ENCODE results near the gene GPC5.
"Not testable (repeated sequence)": the region's sequence is repeated elsewhere in the genome, so short reads cannot be mapped to it uniquely, and the experiment has no call there.

GPC5 gene

GRCh38 chr13:92270990-92271389 lies 872.6 kb downstream of the GPC5 start:
- no peak overlapping the region for H3K4me3 ChIP-seq (ENCODE audit: low read depth, low read length)
- no peaks in the 10 kb centered on the region for H3K79me2 ChIP-seq (ENCODE audit: control insufficient read depth, insufficient read depth, low read length, unreplicated experiment)
- H3K27ac ChIP-seq (ENCODE audit: low read depth, low read length): no peak overlapping the region
- H2AFZ ChIP-seq (ENCODE audit: low read length, unreplicated experiment): no peak overlapping the region
- no peaks in the 10 kb centered on the region for H3K4me1 ChIP-seq (ENCODE audit: control insufficient read depth, insufficient read depth, low read length, unreplicated experiment)
- H3K36me3 ChIP-seq (ENCODE audit: insufficient read depth, low read length): no peaks in the 10 kb centered on the region
- H3K27me3 ChIP-seq (ENCODE audit: insufficient read depth, low read length): no peaks in the 10 kb centered on the region

- Histone ChIP-seq H3K79me2 (ENCODE audit: control insufficient read depth, insufficient read depth, low read length, unreplicated experiment) (no peaks in the 10 kb centered on the region), H3K4me3 (ENCODE audit: low read depth, low read length) (no peak overlapping the region), H3K4me1 (ENCODE audit: control insufficient read depth, insufficient read depth, low read length, unreplicated experiment) (no peaks in the 10 kb centered on the region), H3K36me3 (ENCODE audit: insufficient read depth, low read length) (no peaks in the 10 kb centered on the region), H3K27me3 (ENCODE audit: insufficient read depth, low read length) (no peaks in the 10 kb centered on the region), H2AFZ (ENCODE audit: low read length, unreplicated experiment) (no peak overlapping the region), H3K27ac (ENCODE audit: low read depth, low read length) (no peak overlapping the region)
Observed at GRCh38 chr13:92272177-92272576, 873.8 kb downstream of the GPC5 start.

GRCh38 chr13:92280986-92281385 lies 882.6 kb downstream of the GPC5 start:
- not testable (repeated sequence) for H2AFZ ChIP-seq (ENCODE audit: low read length, unreplicated experiment); H3K79me2 ChIP-seq (ENCODE audit: control insufficient read depth, insufficient read depth, low read length, unreplicated experiment); H3K4me3 ChIP-seq (ENCODE audit: low read depth, low read length); H3K27ac ChIP-seq (ENCODE audit: low read depth, low read length); H3K27me3 ChIP-seq (ENCODE audit: insufficient read depth, low read length); H3K36me3 ChIP-seq (ENCODE audit: insufficient read depth, low read length); H3K4me1 ChIP-seq (ENCODE audit: control insufficient read depth, insufficient read depth, low read length, unreplicated experiment)

- H3K27ac ChIP-seq (ENCODE audit: low read depth, low read length); H3K4me3 ChIP-seq (ENCODE audit: low read depth, low read length); H3K36me3 ChIP-seq (ENCODE audit: insufficient read depth, low read length); H3K4me1 ChIP-seq (ENCODE audit: control insufficient read depth, insufficient read depth, low read length, unreplicated experiment); H3K27me3 ChIP-seq (ENCODE audit: insufficient read depth, low read length); H3K79me2 ChIP-seq (ENCODE audit: control insufficient read depth, insufficient read depth, low read length, unreplicated experiment); H2AFZ ChIP-seq (ENCODE audit: low read length, unreplicated experiment): not testable (repeated sequence)
Observed at GRCh38 chr13:92290718-92291307, 892.4 kb downstream of the GPC5 start.

GRCh38 chr13:92294533-92294932 lies 896.1 kb downstream of the GPC5 start:
- H3K4me1 ChIP-seq (ENCODE audit: control insufficient read depth, insufficient read depth, low read length, unreplicated experiment); H3K27me3 ChIP-seq (ENCODE audit: insufficient read depth, low read length); H2AFZ ChIP-seq (ENCODE audit: low read length, unreplicated experiment); H3K4me3 ChIP-seq (ENCODE audit: low read depth, low read length); H3K27ac ChIP-seq (ENCODE audit: low read depth, low read length); H3K79me2 ChIP-seq (ENCODE audit: control insufficient read depth, insufficient read depth, low read length, unreplicated experiment); H3K36me3 ChIP-seq (ENCODE audit: insufficient read depth, low read length): not testable (repeated sequence)

- not testable (repeated sequence) for H3K4me3 ChIP-seq (ENCODE audit: low read depth, low read length); H3K4me1 ChIP-seq (ENCODE audit: control insufficient read depth, insufficient read depth, low read length, unreplicated experiment); H3K79me2 ChIP-seq (ENCODE audit: control insufficient read depth, insufficient read depth, low read length, unreplicated experiment); H3K27me3 ChIP-seq (ENCODE audit: insufficient read depth, low read length); H2AFZ ChIP-seq (ENCODE audit: low read length, unreplicated experiment); H3K27ac ChIP-seq (ENCODE audit: low read depth, low read length); H3K36me3 ChIP-seq (ENCODE audit: insufficient read depth, low read length)
Observed at GRCh38 chr13:92296154-92296671, 897.8 kb downstream of the GPC5 start.

GRCh38 chr13:92297971-92298942 lies 899.8 kb downstream of the GPC5 start:
- H2AFZ ChIP-seq (ENCODE audit: low read length, unreplicated experiment): no peak overlapping the region
- H3K4me1 ChIP-seq (ENCODE audit: control insufficient read depth, insufficient read depth, low read length, unreplicated experiment): no peaks in the 10 kb centered on the region

GRCh38 chr13:92300651-92301050 lies 902.2 kb downstream of the GPC5 start:
- Histone ChIP-seq H3K36me3 (ENCODE audit: insufficient read depth, low read length) (no peaks in the 10 kb centered on the region), H3K4me1 (ENCODE audit: control insufficient read depth, insufficient read depth, low read length, unreplicated experiment) (no peaks in the 10 kb centered on the region), H3K4me3 (ENCODE audit: low read depth, low read length) (no peak overlapping the region), H3K27ac (ENCODE audit: low read depth, low read length) (no peak overlapping the region), H3K79me2 (ENCODE audit: control insufficient read depth, insufficient read depth, low read length, unreplicated experiment) (no peaks in the 10 kb centered on the region), H2AFZ (ENCODE audit: low read length, unreplicated experiment) (no peak overlapping the region), H3K27me3 (ENCODE audit: insufficient read depth, low read length) (no peaks in the 10 kb centered on the region)

More at GRCh38 chr13:92297971-92298942, 899.8 kb downstream of the GPC5 start:
- Histone ChIP-seq H3K36me3 (ENCODE audit: insufficient read depth, low read length) (no peaks in the 10 kb centered on the region), H3K79me2 (ENCODE audit: control insufficient read depth, insufficient read depth, low read length, unreplicated experiment) (no peaks in the 10 kb centered on the region), H3K27me3 (ENCODE audit: insufficient read depth, low read length) (no peaks in the 10 kb centered on the region), H3K27ac (ENCODE audit: low read depth, low read length) (no peak overlapping the region), H3K4me3 (ENCODE audit: low read depth, low read length) (no peak overlapping the region)

GRCh38 chr13:92303428-92303827 lies 905.0 kb downstream of the GPC5 start:
- no peaks in the 10 kb centered on the region for H3K79me2 ChIP-seq (ENCODE audit: control insufficient read depth, insufficient read depth, low read length, unreplicated experiment)
- H3K36me3 ChIP-seq (ENCODE audit: insufficient read depth, low read length): no peaks in the 10 kb centered on the region
- no peaks in the 10 kb centered on the region for H3K27me3 ChIP-seq (ENCODE audit: insufficient read depth, low read length)
- H3K27ac ChIP-seq (ENCODE audit: low read depth, low read length): no peak overlapping the region
- no peak overlapping the region for H3K4me3 ChIP-seq (ENCODE audit: low read depth, low read length)
- H2AFZ ChIP-seq (ENCODE audit: low read length, unreplicated experiment): no peak overlapping the region
- H3K4me1 ChIP-seq (ENCODE audit: control insufficient read depth, insufficient read depth, low read length, unreplicated experiment): no peaks in the 10 kb centered on the region

- H3K27ac ChIP-seq (ENCODE audit: low read depth, low read length): no peak overlapping the region
- no peaks in the 10 kb centered on the region for H3K79me2 ChIP-seq (ENCODE audit: control insufficient read depth, insufficient read depth, low read length, unreplicated experiment)
- H3K36me3 ChIP-seq (ENCODE audit: insufficient read depth, low read length): no peaks in the 10 kb centered on the region
- no peak overlapping the region for H3K4me3 ChIP-seq (ENCODE audit: low read depth, low read length)
- H3K27me3 ChIP-seq (ENCODE audit: insufficient read depth, low read length): no peaks in the 10 kb centered on the region
- no peak overlapping the region for H2AFZ ChIP-seq (ENCODE audit: low read length, unreplicated experiment)
- no peaks in the 10 kb centered on the region for H3K4me1 ChIP-seq (ENCODE audit: control insufficient read depth, insufficient read depth, low read length, unreplicated experiment)
Observed at GRCh38 chr13:92307752-92308151, 909.3 kb downstream of the GPC5 start.

- Histone ChIP-seq H3K4me1 (ENCODE audit: control insufficient read depth, insufficient read depth, low read length, unreplicated experiment) (peaks cover 15% of the 10 kb centered on the region), H3K79me2 (ENCODE audit: control insufficient read depth, insufficient read depth, low read length, unreplicated experiment) (no peaks in the 10 kb centered on the region), H3K36me3 (ENCODE audit: insufficient read depth, low read length) (no peaks in the 10 kb centered on the region), H2AFZ (ENCODE audit: low read length, unreplicated experiment) (no peak overlapping the region), H3K4me3 (ENCODE audit: low read depth, low read length) (no peak overlapping the region), H3K27ac (ENCODE audit: low read depth, low read length) (no peak overlapping the region), H3K27me3 (ENCODE audit: insufficient read depth, low read length) (no peaks in the 10 kb centered on the region)
Observed at GRCh38 chr13:92312823-92313222, 914.4 kb downstream of the GPC5 start.

Measured in ACC112 (cell line).